Aorta (tissue), 5 donors: Measurements from ENCODE around the gene AGAP1. TPM values are rescaled to one million over a fixed set of nuclear protein-coding genes. Genes with fewer than 3 reads are reported as not detected.

Experiments
- ATAC-seq: fragments of 200-7000 bp; cut with Tn5 transposase; one replicate; pipeline ENCODE4 v1.9.1; 2022; ENCODE audit warnings: moderate library complexity; ENCODE audit not compliant: low FRiP score
- DNase-seq, 2 donors: peaks; one replicate each; pipeline ENCODE4 v3.0.0-alpha.2; 2020
- H3K27ac ChIP-seq, 2 donors: one replicate each; pipeline ENCODE4 v1.5.1; 2013; ENCODE audit warnings: low read length in 2 of 2, mild to moderate bottlenecking in 2 of 2, moderate library complexity in 2 of 2, control low read depth in 1 of 2, inconsistent platforms in 1 of 2, low read depth in 1 of 2
- H3K27me3 ChIP-seq, 2 donors: one replicate each; pipeline ENCODE4 v1.6.1; 2013; ENCODE audit warnings: control low read depth in 1 of 2, low read length in 1 of 2, mild to moderate bottlenecking in 1 of 2, moderate library complexity in 1 of 2; ENCODE audit not compliant: insufficient read depth in 2 of 2, control insufficient read depth in 1 of 2
- H3K36me3 ChIP-seq, 2 donors: one replicate each; pipeline ENCODE4 v1.6.1; 2013; ENCODE audit warnings: control low read depth in 1 of 2, low read length in 1 of 2, mild to moderate bottlenecking in 1 of 2; ENCODE audit not compliant: insufficient read depth in 2 of 2, control insufficient read depth in 1 of 2
- H3K4me1 ChIP-seq, 2 donors: one replicate each; pipeline ENCODE4 v1.6.1; 2013; ENCODE audit warnings: low read length in 2 of 2, control low read depth in 1 of 2, mild to moderate bottlenecking in 1 of 2, moderate library complexity in 1 of 2; ENCODE audit not compliant: insufficient read depth in 2 of 2, control insufficient read depth in 1 of 2
- H3K4me3 ChIP-seq, 2 donors: one replicate each; pipeline ENCODE4 v1.5.1; 2013; ENCODE audit warnings: low read length in 2 of 2, control low read depth in 1 of 2, mild to moderate bottlenecking in 1 of 2
- H3K9me3 ChIP-seq: one replicate; pipeline ENCODE4 v1.6.1; 2013; ENCODE audit warnings: mild to moderate bottlenecking, low read length; ENCODE audit not compliant: control insufficient read depth
- WGBS, 2 donors: extraction: QIAGEN DNeasy Blood & Tissue Kit; methylation state at CpG; one replicate each; pipeline ENCODE4 v1.1.7; 2013; 5-methylcytosine and 5-hydroxymethylcytosine counted together
- intact Hi-C, 2 donors: fragments of 100-400 bp; cut with DNase I; formaldehyde crosslinking; loops; one replicate each; pipeline versions ENCODE4 v1.14.2 to v1.15.0; 2022
- polyA plus RNA-seq, 2 donors: library from polyadenylated mRNA; stranded (reverse); fragments of 200-250 nt; gene quantifications; one replicate each; pipeline ENCODE4 v1.2.3, GENCODE V29; 2013
- total RNA-seq, 2 donors: library from RNA; stranded (reverse); fragmentation: NEBNext Ultra II Directional; extraction: Animal tissue kit (Norgen Biotek cat#: 25700); gene quantifications; one replicate each; pipeline ENCODE4 v1.2.1, GENCODE V29; 2021
- donor health status: healthy with polysubstance abuse.
- donor health status: Bipolar disorder and iron deficiency.
- donor health status: DM: no; HTN: no; CAD: no.
- donor health status: DM: no; HTN: no; CAD: no.
- donor health status: DM: yes; HTN: yes; CAD: no.

The AGAP1 gene
- total and polyA plus RNA-seq, 4 donors, result 3.0 to 32.7 (median 12.7) TPM

DNA sequence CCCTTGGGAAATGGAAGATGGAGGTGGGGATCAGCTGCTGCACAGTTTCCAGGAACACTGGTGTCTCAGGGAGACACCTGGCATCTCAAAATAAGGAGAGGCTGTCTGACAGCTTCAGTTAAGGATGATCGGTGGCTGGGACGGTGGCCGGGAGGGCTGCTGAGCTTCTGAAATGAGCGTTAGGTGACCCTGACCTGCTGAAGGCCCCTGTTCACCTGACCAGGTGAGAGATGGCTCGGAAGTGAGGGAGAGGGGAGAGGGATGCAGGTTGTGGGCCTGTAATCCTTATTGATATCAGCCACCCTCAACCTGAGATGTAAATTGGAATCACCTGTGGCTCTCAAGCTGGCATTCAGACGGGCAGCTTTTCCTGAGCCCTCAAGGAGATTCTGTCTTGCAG lies 99.0 kb downstream of the AGAP1 start:
- Histone ChIP-seq H3K9me3 (no peaks in the 10 kb centered on the region), H3K4me1 (no peaks in the 10 kb centered on the region), H3K27me3 (no peaks in the 10 kb centered on the region), H3K27ac (no peak overlapping the region), H3K4me3 (no peak overlapping the region), H3K36me3 (no peaks in the 10 kb centered on the region)
- DNase-seq (no peak), ATAC-seq (no peak)
- WGBS, 2 donors, result 80 to 88% methylated on average over 6 of the region's 6 CpGs
- intact Hi-C loops, result loop anchor here (5.0 to 10.0 kb wide), 2 partner anchors 158 to 456 kb away; no protein-coding TSS in a partner anchor

- Histone ChIP-seq H3K27ac (no peak overlapping the region), H3K4me3 (no peak overlapping the region), H3K4me1 (no peaks in the 10 kb centered on the region), H3K36me3 (no peaks in the 10 kb centered on the region), H3K27me3 (no peaks in the 10 kb centered on the region), H3K9me3 (no peaks in the 10 kb centered on the region)
- DNase-seq (no peak), ATAC-seq (peak; percentile 72)
- intact Hi-C loops, result loop anchor here (2.0 to 10.0 kb wide), 4 partner anchors 153 to 459 kb away; no protein-coding TSS in a partner anchor
- WGBS, 2 donors, result 12 to 19% methylated on average over 3 of the region's 3 CpGs
Measured at GRCh38 chr2:235594041-235594440, 100.2 kb downstream of the AGAP1 start.

GRCh38 chr2:235594964-235595363 lies 101.1 kb downstream of the AGAP1 start:
- H3K4me3 ChIP-seq, result no peak overlapping the region
- no peak for DNase-seq
- H3K9me3 ChIP-seq, result no peaks in the 10 kb centered on the region
- ATAC-seq, result no peak
- no peak overlapping the region for H3K27ac ChIP-seq
- H3K36me3 ChIP-seq, result no peaks in the 10 kb centered on the region
- WGBS, 2 donors, result 81 to 86% methylated on average over 8 of the region's 8 CpGs
- H3K27me3 ChIP-seq, result no peaks in the 10 kb centered on the region
- no peaks in the 10 kb centered on the region for H3K4me1 ChIP-seq
- intact Hi-C loops, result loop anchor here (2.0 to 10.0 kb wide), 5 partner anchors 152 to 460 kb away; no protein-coding TSS in a partner anchor

DNA sequence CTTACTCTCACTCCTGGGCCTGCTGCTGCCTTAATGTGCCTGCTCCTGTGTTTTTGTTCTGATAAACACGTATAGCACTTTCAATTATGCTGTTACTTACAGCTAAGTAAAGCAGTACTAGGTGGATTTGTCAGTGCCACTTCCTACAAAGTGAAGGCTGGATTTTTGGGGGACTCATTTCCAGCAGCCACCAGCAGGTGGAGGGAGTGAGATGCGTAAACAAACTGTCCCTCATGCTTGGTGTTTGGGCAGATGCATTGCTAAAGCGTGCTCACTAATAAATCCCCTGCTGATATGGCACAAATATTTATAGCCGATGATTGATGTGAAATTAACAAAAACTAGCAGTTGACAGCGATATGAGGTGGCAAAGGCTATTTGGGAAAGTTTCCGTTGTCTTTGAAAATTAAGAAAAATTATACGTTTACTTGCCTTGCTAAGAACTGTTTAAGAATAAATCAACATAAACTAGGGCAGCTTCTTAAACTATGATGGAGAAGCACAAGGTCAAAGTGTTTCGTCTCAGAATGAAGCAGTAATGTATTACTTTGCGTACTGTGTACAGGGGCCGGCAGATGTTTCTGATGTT lies 101.7 kb downstream of the AGAP1 start:
- H3K9me3 ChIP-seq, result no peaks in the 10 kb centered on the region
- no peak overlapping the region for H3K27ac ChIP-seq
- peak; percentile 67 to 86 for DNase-seq
- no peaks in the 10 kb centered on the region for H3K27me3 ChIP-seq
- H3K36me3 ChIP-seq, result no peaks in the 10 kb centered on the region
- intact Hi-C loops, result loop anchor here (2.0 to 10.0 kb wide), 4 partner anchors 151 to 461 kb away; no protein-coding TSS in a partner anchor
- H3K4me3 ChIP-seq, result no peak overlapping the region
- peak; percentile 80 for ATAC-seq
- 53% methylated on average over 10 of the region's 10 CpGs for WGBS, 2 donors
- no peaks in the 10 kb centered on the region for H3K4me1 ChIP-seq

DNA sequence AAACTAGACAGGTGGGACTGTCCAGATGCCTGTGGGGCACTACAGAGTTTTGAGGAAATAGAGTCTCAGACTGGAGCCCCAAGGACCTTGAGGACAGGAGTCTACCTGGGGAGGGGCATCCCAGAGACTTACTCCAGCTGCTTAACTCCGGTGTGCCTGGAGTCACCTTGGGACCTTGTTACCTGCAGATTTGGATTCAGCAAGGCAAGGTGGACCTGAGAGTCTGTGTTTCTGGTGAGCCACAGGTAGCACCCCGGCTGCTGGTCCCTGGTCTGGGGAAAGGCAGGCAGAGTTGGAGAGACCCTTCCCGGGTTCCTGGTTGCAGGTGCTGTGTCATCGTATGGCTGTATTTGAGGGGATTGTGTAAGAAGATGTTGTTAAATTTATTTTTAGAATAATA lies 102.4 kb downstream of the AGAP1 start:
- no peaks in the 10 kb centered on the region for H3K9me3 ChIP-seq
- no peak overlapping the region for H3K4me3 ChIP-seq
- H3K27me3 ChIP-seq, result no peaks in the 10 kb centered on the region
- no peaks in the 10 kb centered on the region for H3K4me1 ChIP-seq
- no peaks in the 10 kb centered on the region for H3K36me3 ChIP-seq
- intact Hi-C loops, result loop anchor here (5.0 to 10.0 kb wide), 2 partner anchors 151 to 161 kb away; no protein-coding TSS in a partner anchor
- no peak overlapping the region for H3K27ac ChIP-seq
- DNase-seq (no peak), ATAC-seq (no peak)
- 93 to 95% methylated on average over 4 of the region's 4 CpGs for WGBS, 2 donors

- no peak for ATAC-seq
- Histone ChIP-seq H3K36me3 (no peaks in the 10 kb centered on the region), H3K27ac (no peak overlapping the region), H3K4me1 (no peaks in the 10 kb centered on the region), H3K9me3 (no peaks in the 10 kb centered on the region), H3K27me3 (no peaks in the 10 kb centered on the region), H3K4me3 (no peak overlapping the region)
- DNase-seq, result no peak
- intact Hi-C loops, result loop anchor here (5.0 to 10.0 kb wide), 2 partner anchors 150 to 162 kb away; no protein-coding TSS in a partner anchor
- WGBS, 2 donors, result 93% methylated on average over 5 of the region's 5 CpGs
Measured at GRCh38 chr2:235597081-235597615, 103.3 kb downstream of the AGAP1 start.

- DNase-seq (no peak), ATAC-seq (no peak)
- Histone ChIP-seq H3K9me3 (no peaks in the 10 kb centered on the region), H3K4me3 (no peak overlapping the region), H3K27me3 (no peaks in the 10 kb centered on the region), H3K27ac (no peak overlapping the region), H3K4me1 (no peaks in the 10 kb centered on the region), H3K36me3 (no peaks in the 10 kb centered on the region)
- WGBS, 2 donors, result 93% methylated on average over 19 of the region's 19 CpGs
- intact Hi-C loops, result loop anchor here (5.0 to 10.0 kb wide), 2 partner anchors 149 to 163 kb away; no protein-coding TSS in a partner anchor
Measured at GRCh38 chr2:235598026-235598425, 104.2 kb downstream of the AGAP1 start.

GRCh38 chr2:235598532-235599531 lies 105.0 kb downstream of the AGAP1 start:
- Histone ChIP-seq H3K9me3 (no peaks in the 10 kb centered on the region), H3K4me3 (no peak overlapping the region), H3K4me1 (no peaks in the 10 kb centered on the region), H3K27ac (no peak overlapping the region), H3K27me3 (no peaks in the 10 kb centered on the region), H3K36me3 (no peaks in the 10 kb centered on the region)
- ATAC-seq (no peak), DNase-seq (no peak)
- intact Hi-C loops, result loop anchor here (5.0 to 10.0 kb wide), 2 partner anchors 148 to 164 kb away; no protein-coding TSS in a partner anchor
- 88% methylated on average over 20 of the region's 20 CpGs for WGBS, 2 donors
